Stomach smooth muscle (tissue), 2 donors: ENCODE data around the gene RHOBTB3.

ENCODE experiments used
- H3K27ac ChIP-seq: one replicate; pipeline ENCODE4 v1.7.0; 2013; ENCODE audit warnings: mild to moderate bottlenecking, low read length, inconsistent platforms
- H3K27me3 ChIP-seq, 2 donors: one replicate each; pipeline ENCODE4 v1.7.0; 2013; ENCODE audit warnings: low read length in 2 of 2; ENCODE audit not compliant: insufficient read depth in 2 of 2, control insufficient read depth in 1 of 2
- H3K36me3 ChIP-seq, 2 donors: one replicate each; pipeline ENCODE4 v1.7.0; 2013; ENCODE audit warnings: low read length in 2 of 2; ENCODE audit not compliant: control insufficient read depth in 2 of 2, insufficient read depth in 2 of 2
- H3K4me1 ChIP-seq: one replicate; pipeline ENCODE4 v1.7.0; 2013; ENCODE audit warnings: low read length; ENCODE audit not compliant: control insufficient read depth, insufficient read depth
- H3K4me3 ChIP-seq, 2 donors: one replicate each; pipeline ENCODE4 v1.7.0; 2013; ENCODE audit warnings: low read length in 2 of 2
- H3K9ac ChIP-seq, 2 donors: one replicate each; pipeline ENCODE4 v1.7.0; 2013; ENCODE audit warnings: low read length in 2 of 2, mild to moderate bottlenecking in 1 of 2
- H3K9me3 ChIP-seq, 2 donors: one replicate each; pipeline ENCODE4 v1.7.0; 2013; ENCODE audit warnings: low read length in 2 of 2; ENCODE audit not compliant: control insufficient read depth in 2 of 2
- donor health status: healthy.
- donor health status: Pancreatic carcinoma.

The RHOBTB3 gene

DNA sequence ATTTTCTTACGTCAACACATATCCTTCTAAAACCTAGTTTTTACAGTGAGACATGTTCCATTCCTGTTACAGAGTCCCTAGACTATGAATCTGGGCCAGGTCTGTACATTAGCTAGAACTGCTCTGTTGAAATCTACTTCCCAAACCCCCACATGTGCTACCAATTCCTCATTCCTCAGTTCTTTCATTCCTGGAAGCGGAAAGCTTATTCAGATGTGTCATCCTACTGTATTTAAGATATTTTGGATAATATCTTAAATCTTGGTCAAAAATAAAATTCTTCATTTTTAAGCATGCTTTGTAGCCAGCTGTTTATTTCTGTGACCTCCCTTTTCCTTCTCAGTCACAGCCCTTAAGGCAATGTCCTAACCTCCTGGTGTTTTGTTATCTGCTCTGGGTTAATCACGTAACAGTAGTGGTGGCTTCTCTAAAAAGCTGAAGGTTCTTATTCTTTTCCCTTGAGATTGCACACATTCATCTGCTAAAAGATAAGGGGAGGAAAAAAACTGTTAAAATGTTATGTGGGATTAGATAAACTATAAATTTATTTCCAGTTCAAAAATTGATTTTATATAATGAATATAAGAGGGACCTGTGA is 55.8 kb downstream of the RHOBTB3 start:
- Histone ChIP-seq H3K36me3 (peaks cover 19 to 23% of the 10 kb centered on the region in 2 donors), H3K9ac (no peak overlapping the region)

DNA sequence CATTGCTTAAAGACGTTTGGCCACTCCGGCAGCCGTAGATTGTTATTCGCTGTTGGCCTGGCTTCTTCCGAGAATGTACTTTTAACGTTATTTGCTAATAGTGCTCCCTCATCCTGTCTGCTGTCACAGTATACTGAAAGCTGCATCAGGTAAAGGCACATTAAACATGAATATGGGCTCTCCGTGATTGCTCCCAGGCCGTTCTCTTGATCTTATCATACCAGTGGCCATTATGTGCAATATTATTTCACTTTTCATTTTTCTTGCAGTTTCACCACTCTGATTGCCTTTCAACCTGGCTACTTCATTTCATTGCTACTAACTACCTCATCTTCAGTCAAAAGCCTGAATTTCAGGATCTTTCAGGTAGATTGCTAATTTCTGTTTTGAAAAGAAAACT is 57.4 kb downstream of the RHOBTB3 start:
- H3K4me3 ChIP-seq, result no peak overlapping the region
- H3K9ac ChIP-seq, result no peak overlapping the region
- H3K9me3 ChIP-seq, result no peaks in the 10 kb centered on the region
- no peak overlapping the region for H3K27ac ChIP-seq
- H3K36me3 ChIP-seq, result peaks cover 19 to 21% of the 10 kb centered on the region in 2 donors
- no peaks in the 10 kb centered on the region for H3K27me3 ChIP-seq
- H3K4me1 ChIP-seq, result no peaks in the 10 kb centered on the region

More for the DNA sequence above, 55.8 kb downstream of the RHOBTB3 start:
- no peak overlapping the region for H3K4me3 ChIP-seq
- no peaks in the 10 kb centered on the region for H3K27me3 ChIP-seq
- no peaks in the 10 kb centered on the region for H3K9me3 ChIP-seq
- no peaks in the 10 kb centered on the region for H3K4me1 ChIP-seq
- H3K27ac ChIP-seq, result no peak overlapping the region

DNA sequence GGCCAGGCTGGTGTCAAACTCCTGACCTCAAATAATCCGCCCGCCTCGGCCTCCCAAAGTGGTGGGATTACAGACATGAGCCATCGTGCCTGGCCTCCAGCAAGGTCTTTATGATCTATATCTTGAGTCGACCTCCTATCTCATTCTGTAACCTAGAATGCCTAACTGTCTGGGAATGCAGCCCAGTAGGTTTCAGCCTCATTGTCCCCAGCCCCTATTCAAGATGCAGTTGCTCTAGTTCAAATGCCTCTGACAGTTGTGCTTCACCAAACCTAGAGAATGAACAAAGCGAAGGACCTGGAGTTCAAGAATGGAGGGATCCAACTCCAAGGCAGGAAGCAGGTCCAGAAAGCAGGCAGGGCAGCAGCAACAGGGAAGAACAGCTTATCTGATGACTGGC is 60.6 kb downstream of the RHOBTB3 start:
- Histone ChIP-seq H3K9me3 (no peaks in the 10 kb centered on the region), H3K36me3 (peaks cover 14 to 16% of the 10 kb centered on the region in 2 donors)

DNA sequence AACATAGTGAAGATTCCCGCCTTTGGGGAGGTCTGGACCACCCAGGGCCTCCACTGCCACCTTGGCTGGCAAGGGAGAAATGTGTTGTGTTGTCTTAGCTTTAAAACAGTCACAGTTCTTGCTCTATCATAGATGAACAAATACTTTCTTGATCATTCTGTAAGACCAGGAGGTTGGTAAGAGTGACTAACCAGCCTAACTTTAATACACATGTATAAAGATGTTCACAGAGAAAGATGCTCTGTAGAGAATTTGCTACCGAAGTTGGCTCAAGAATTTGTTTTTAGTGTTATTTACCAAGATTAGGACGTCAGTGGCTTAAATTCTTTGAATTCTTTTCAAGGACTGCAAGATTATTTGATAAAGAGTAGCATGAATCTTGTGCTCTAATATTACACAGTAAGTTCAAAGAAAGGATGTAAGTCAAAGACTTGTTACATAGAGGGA is 63.0 kb downstream of the RHOBTB3 start:
- no peak overlapping the region for H3K4me3 ChIP-seq
- H3K9me3 ChIP-seq, result no peaks in the 10 kb centered on the region
- no peak overlapping the region for H3K9ac ChIP-seq
- H3K4me1 ChIP-seq, result no peaks in the 10 kb centered on the region
- no peaks in the 10 kb centered on the region for H3K27me3 ChIP-seq
- H3K27ac ChIP-seq, result no peak overlapping the region
- peaks cover 8 to 10% of the 10 kb centered on the region in 2 donors for H3K36me3 ChIP-seq

More for the DNA sequence above, 60.6 kb downstream of the RHOBTB3 start:
- Histone ChIP-seq H3K9ac (no peak overlapping the region), H3K4me3 (no peak overlapping the region), H3K4me1 (no peaks in the 10 kb centered on the region), H3K27me3 (no peaks in the 10 kb centered on the region), H3K27ac (no peak overlapping the region)

DNA sequence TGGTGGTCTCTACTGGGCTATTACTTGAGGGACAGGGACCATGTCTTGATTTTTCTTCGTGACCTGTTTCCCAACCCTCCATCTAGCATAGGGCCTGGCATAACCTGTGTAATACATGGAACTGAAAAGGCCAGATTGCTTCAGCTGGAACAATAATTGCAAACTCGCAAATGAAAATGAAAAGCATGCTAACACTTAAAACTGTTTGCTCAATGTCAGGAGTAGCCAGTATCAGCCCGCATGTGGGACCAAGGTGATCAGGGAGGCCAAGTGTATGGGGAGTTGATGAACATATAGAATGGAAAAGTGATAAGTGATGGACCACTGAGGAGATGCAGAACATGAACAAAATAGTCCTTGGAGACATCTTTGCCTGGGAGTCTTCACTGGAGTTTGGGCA is 66.2 kb downstream of the RHOBTB3 start:
- Histone ChIP-seq H3K4me1 (no peaks in the 10 kb centered on the region), H3K9me3 (no peaks in the 10 kb centered on the region)

DNA sequence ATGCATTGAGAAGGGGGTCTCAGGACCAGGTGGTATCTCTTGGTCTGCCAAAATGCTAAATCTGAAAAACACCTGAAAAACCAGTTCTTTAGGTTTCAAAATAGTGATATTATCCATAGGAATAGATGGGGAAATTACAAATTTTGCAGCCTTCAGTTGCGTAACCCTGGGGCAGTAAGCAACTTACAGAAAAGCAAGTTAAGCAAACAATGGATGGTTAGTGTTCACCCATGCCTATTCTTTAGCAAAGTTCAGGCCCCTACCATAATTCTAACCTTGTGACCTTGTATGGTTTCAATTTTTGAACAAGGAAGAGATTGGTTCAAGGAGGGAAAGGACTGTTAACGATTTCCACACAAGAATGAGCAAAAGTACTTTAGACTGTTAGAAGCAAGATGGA is 66.9 kb downstream of the RHOBTB3 start:
- Histone ChIP-seq H3K36me3 (peaks cover 6 to 7% of the 10 kb centered on the region in 2 donors), H3K4me3 (no peak overlapping the region), H3K4me1 (no peaks in the 10 kb centered on the region), H3K9ac (no peak overlapping the region), H3K9me3 (no peaks in the 10 kb centered on the region), H3K27ac (no peak overlapping the region), H3K27me3 (no peaks in the 10 kb centered on the region)

More for the DNA sequence above, 66.2 kb downstream of the RHOBTB3 start:
- Histone ChIP-seq H3K36me3 (peaks cover 6 to 7% of the 10 kb centered on the region in 2 donors), H3K4me3 (no peak overlapping the region), H3K9ac (no peak overlapping the region), H3K27ac (no peak overlapping the region), H3K27me3 (no peaks in the 10 kb centered on the region)

DNA sequence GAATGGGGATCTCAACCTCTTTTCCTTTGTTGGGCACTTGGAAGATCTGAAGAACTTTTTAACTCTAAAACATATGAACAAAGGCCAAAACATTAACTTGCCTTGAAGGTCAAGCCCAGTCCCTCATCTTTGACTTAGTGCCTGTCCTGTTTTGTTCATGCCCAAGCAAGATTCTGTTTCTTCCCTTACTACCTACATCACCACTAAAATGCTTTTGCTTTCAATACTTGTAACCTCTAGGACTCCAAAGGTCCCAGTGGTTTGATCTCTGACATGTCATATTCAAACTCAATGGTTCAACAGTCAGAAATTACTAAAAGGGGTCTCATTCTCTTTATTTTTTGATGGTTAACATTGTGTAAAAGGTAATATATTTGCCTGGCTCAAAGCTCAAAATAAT is 67.4 kb downstream of the RHOBTB3 start:
- H3K27me3 ChIP-seq, result no peaks in the 10 kb centered on the region
- no peaks in the 10 kb centered on the region for H3K9me3 ChIP-seq
- H3K4me1 ChIP-seq, result no peaks in the 10 kb centered on the region
- H3K36me3 ChIP-seq, result peaks cover 6 to 7% of the 10 kb centered on the region in 2 donors
- no peak overlapping the region for H3K4me3 ChIP-seq
- H3K9ac ChIP-seq, result no peak overlapping the region
- no peak overlapping the region for H3K27ac ChIP-seq

DNA sequence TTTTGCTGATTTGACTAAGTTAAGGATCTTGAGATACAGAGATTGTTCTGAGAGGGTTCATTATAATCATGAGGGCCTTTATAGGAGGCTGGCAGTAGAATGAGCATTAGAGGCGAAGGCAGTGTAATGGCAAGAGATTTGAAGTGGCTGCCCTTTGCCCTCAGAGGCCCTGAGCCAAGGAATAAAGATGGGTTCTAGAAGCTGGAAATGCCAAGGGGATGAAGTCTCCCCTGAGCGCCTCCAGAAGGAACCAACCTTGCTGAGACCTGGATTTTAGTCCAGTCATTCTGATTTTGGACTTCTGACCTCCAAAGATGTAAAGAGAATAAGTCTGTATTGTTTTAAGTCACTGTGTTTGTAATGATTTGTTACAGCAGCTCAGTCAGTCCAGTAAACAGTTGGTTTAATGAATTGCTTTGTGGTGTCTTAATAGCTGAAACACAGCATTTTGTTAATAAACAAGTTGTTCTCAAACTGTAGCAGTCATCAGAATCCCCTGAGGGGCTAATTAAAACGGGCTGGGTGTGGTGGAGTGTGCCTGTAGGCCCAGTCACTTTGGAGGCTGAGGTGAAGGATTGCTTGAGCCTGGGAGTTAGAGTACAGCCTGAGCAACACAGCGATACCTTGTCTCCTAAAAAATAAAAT is 68.2 kb downstream of the RHOBTB3 start:
- Histone ChIP-seq H3K9me3 (no peaks in the 10 kb centered on the region), H3K27ac (no peak overlapping the region), H3K4me3 (no peak overlapping the region), H3K9ac (no peak overlapping the region), H3K27me3 (no peaks in the 10 kb centered on the region), H3K4me1 (no peaks in the 10 kb centered on the region), H3K36me3 (peaks cover 6 to 7% of the 10 kb centered on the region in 2 donors)

DNA sequence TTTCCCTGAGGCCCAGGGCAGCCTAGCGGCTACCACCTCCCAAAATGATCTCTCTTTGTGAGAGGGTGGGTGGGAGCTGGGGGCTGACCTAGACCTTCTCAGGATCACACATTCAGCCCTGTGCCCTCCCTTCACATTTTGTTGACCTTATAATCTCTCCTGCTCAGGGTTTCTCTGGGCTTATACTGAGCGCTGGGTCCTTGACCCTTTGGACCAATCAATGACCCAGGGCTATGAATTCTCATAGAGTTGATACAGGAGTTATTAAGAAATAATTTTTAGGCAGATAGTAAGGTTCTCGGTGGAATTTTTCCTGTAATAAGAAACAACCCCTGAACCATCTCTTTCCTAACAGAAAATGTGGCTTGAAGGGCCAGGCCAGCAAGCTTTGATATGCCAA is 69.4 kb downstream of the RHOBTB3 start:
- H3K27ac ChIP-seq, result no peak overlapping the region

DNA sequence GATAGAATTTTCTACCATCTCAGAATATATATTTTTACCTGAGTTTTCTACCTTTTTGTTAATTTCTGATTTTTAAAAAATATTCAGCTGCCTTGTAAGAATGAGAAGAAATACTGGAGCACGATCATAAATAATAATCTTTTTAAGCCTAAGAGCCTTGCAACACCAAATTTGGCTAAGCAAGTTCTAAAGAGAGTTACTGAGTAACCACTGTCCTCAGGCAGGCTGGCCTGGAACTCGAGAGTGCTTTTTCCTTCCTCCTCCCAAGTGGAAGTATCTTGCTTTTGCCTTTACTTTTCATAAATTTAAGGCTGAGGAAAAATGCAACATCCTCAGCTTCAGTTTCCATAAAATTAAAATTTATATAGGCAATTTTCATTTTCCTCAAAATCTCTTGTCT is 70.4 kb downstream of the RHOBTB3 start:
- H3K36me3 ChIP-seq, result peaks cover 7 to 8% of the 10 kb centered on the region in 2 donors
- H3K9me3 ChIP-seq, result no peaks in the 10 kb centered on the region
- no peaks in the 10 kb centered on the region for H3K4me1 ChIP-seq
- no peak overlapping the region for H3K27ac ChIP-seq
- no peak overlapping the region for H3K9ac ChIP-seq
- H3K27me3 ChIP-seq, result no peaks in the 10 kb centered on the region
- no peak overlapping the region for H3K4me3 ChIP-seq

More for the DNA sequence above, 69.4 kb downstream of the RHOBTB3 start:
- H3K4me1 ChIP-seq, result no peaks in the 10 kb centered on the region
- H3K4me3 ChIP-seq, result no peak overlapping the region
- peaks cover 7 to 9% of the 10 kb centered on the region in 2 donors for H3K36me3 ChIP-seq
- H3K27me3 ChIP-seq, result no peaks in the 10 kb centered on the region
- H3K9me3 ChIP-seq, result no peaks in the 10 kb centered on the region
- no peak overlapping the region for H3K9ac ChIP-seq

DNA sequence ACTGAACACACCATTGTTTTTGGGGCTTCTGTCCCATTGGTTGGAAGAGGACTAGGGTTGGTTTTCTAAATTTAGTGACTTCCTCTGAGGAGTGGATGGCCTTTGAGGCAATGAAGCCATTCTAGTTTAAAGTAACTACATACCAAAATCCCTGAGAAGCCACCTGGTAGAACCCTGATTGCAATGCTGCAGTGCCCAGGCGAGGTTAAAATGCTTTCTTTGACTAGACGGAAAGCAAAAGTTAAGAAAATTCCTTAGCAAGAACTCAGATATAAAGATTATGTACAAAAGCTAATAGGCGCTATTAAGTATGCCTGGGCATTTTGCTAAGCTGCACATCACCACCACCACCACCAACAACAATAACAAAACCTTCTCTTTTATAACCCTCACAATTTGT is 70.8 kb downstream of the RHOBTB3 start:
- Histone ChIP-seq H3K27me3 (no peaks in the 10 kb centered on the region), H3K9me3 (no peaks in the 10 kb centered on the region), H3K4me3 (no peak overlapping the region), H3K27ac (no peak overlapping the region), H3K9ac (no peak overlapping the region), H3K36me3 (peaks cover 4% of the 10 kb centered on the region in 2 donors), H3K4me1 (no peaks in the 10 kb centered on the region)
